PC-3 (cell line): ENCODE results near the gene ATP8A2. TPM values are rescaled to one million over a fixed set of nuclear protein-coding genes. Genes with fewer than 3 reads are reported as not detected.
"Not testable (repeated sequence)": the region's sequence is repeated elsewhere in the genome, so short reads cannot be mapped to it uniquely, and the experiment has no call there.

Experiments used
- ATAC-seq: fragments of 200-7000 bp; cut with Tn5 transposase; 2 replicates; pipeline ENCODE4 v1.9.1; 2020; ENCODE audit warnings: mild to moderate bottlenecking, moderate library complexity
- BruUV-seq: library from RNA; stranded (reverse); fragments of 400-500 nt; replicated peaks from 2 replicates; lab custom pipeline; 2021; lab: Mats Ljungman, UMichigan
- CTCF ChIA-PET: fragments of 300-600 bp; sonication (Branson Sonifier 250); formaldehyde crosslinking; loops from one replicate; lab custom pipeline; 2022; ENCODE audit warnings: antibody characterized with exemption; lab: Charles Lee
- POLR2A ChIA-PET: fragments of 300-600 bp; sonication (Branson Sonifier 250); formaldehyde crosslinking; loops from one replicate; lab custom pipeline; 2022; ENCODE audit warnings: antibody characterized with exemption; ENCODE audit not compliant: unreplicated experiment; lab: Charles Lee
- DNase-seq: peaks from one replicate; pipeline ENCODE4 v3.0.0-alpha.2; 2015
- H2AFZ ChIP-seq: fragments of 300-600 bp; sonication (generic); 2 replicates; pipeline ENCODE4 v1.6.0; 2016; ENCODE audit warnings: antibody characterized with exemption, low read length
- H3F3A ChIP-seq: fragments of 300-600 bp; sonication (generic); one replicate; pipeline ENCODE4 v1.6.0; 2017; ENCODE audit warnings: antibody characterized with exemption, low read length, control low read depth, mild to moderate bottlenecking; ENCODE audit not compliant: unreplicated experiment
- H3K27ac ChIP-seq: fragments of 300-600 bp; sonication (generic); 2 replicates; pipeline ENCODE4 v1.5.1; 2016; ENCODE audit warnings: mild to moderate bottlenecking, low read length
- H3K27me3 ChIP-seq: fragments of 300-600 bp; sonication (generic); 2 replicates; pipeline ENCODE4 v1.6.1; 2016; ENCODE audit warnings: low read length, mixed read lengths
- H3K36me3 ChIP-seq: fragments of 300-600 bp; sonication (generic); 2 replicates; pipeline ENCODE4 v1.6.1; 2016; ENCODE audit warnings: low read depth, mixed run types, low read length, mixed read lengths
- H3K4me1 ChIP-seq: fragments of 300-600 bp; sonication (generic); 2 replicates; pipeline ENCODE4 v1.5.1; 2016; ENCODE audit warnings: low read length; ENCODE audit not compliant: insufficient read depth
- H3K4me2 ChIP-seq: fragments of 300-600 bp; sonication (generic); 2 replicates; pipeline ENCODE4 v1.6.0; 2016; ENCODE audit warnings: low read length
- H3K4me3 ChIP-seq: fragments of 300-600 bp; sonication (generic); 2 replicates; pipeline ENCODE4 v1.5.1; 2016; ENCODE audit warnings: mild to moderate bottlenecking, low read length, mixed read lengths
- H3K79me2 ChIP-seq: fragments of 300-600 bp; sonication (generic); 2 replicates; pipeline ENCODE4 v1.6.1; 2017; ENCODE audit warnings: low read length, mixed read lengths
- H3K9ac ChIP-seq: fragments of 300-600 bp; sonication (generic); 2 replicates; pipeline ENCODE4 v1.6.0; 2016; ENCODE audit warnings: mild to moderate bottlenecking, low read length
- H3K9me2 ChIP-seq: fragments of 300-600 bp; sonication (generic); replicated peaks from 2 replicates; pipeline ENCODE4 v1.6.1; 2016; ENCODE audit warnings: mixed run types, low read length, mixed read lengths
- H3K9me3 ChIP-seq: fragments of 300-600 bp; sonication (generic); 2 replicates; pipeline ENCODE4 v1.6.1; 2016; ENCODE audit warnings: low read length, mixed read lengths
- H4K20me1 ChIP-seq: fragments of 300-600 bp; sonication (generic); 2 replicates; pipeline ENCODE4 v1.6.1; 2016; ENCODE audit warnings: low read length, mixed read lengths
- EZH2 ChIP-seq: fragments of 300-600 bp; sonication (generic); IDR thresholded peaks from one replicate; pipeline ENCODE4 v1.6.1; 2017; ENCODE audit warnings: antibody characterized with exemption, mild to moderate bottlenecking, low read length; ENCODE audit not compliant: unreplicated experiment
- EZH2phosphoT487 ChIP-seq: fragments of 300-600 bp; sonication (generic); IDR thresholded peaks from 2 replicates; pipeline ENCODE4 v1.6.1; 2018; ENCODE audit warnings: mild to moderate bottlenecking, antibody characterized with exemption, low read length, borderline replicate concordance
- intact Hi-C: fragments of 100-400 bp; cut with micrococcal nuclease; formaldehyde crosslinking; loops from 2 replicates; pipeline ENCODE4 v1.9.0; 2023
- total RNA-seq: library from RNA; depleted of rRNA; stranded (reverse); fragments of >200 nt; gene quantifications from 2 replicates; pipeline ENCODE4 v1.2.3, GENCODE V29; 2014
- TF ChIP-seq, protein P1 (sequence below): fragments of 300-600 bp; sonication (generic); conservative IDR thresholded peaks from 2 replicates; pipeline ENCODE4 v1.5.1; 2017; ENCODE audit warnings: antibody characterized with exemption, low read depth, mild to moderate bottlenecking, low read length

Gene ATP8A2
- total RNA-seq, 1 experiment from 2014 or later: 0.04 TPM

DNA sequence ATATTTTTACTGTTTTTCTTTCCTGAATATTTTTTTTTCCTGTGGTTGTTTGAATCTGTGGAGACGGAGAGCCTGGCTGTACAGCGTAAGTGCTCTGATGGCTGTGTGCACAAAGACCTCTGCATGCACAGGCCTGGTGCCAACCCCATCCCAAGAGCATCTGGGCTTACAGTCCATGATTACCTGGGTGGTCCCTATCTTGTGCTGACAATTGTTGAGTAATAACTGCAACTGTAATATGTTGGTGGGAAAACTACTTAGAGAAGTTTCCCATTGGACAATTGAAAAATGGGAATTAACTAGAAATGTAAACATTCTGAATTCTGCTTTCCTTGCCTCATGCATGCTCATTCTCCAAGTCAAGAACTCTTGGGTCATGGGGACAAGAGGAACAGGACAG lies 411.3 kb downstream of the ATP8A2 start:
- BruUV-seq: no TSS peak

DNA sequence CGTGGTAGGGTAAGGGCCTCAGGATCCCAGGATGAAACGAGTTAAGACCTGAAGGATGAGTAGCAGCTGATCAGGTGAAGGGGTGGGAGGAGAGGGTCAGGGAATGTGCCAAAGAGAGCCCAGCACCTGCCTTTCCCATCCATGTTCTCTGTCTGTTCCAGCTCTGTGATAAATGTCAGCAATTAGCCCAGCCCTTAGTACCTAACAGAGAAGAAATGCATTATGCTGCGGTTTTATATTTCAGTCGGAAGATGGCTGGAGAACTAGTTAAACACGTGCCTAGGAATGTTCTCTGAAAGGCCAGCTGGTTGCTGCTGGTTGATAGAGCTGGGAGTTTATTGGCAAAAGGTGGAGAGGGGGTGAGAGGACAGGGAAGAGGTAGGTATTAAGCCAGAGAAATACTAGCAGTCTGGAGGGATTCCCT lies 411.8 kb downstream of the ATP8A2 start:
- Histone ChIP-seq H2AFZ (no peak overlapping the region), H3K9me3 (no peaks in the 10 kb centered on the region), H3F3A (no peaks in the 10 kb centered on the region), H3K4me3 (no peak overlapping the region), H3K27me3 (no peaks in the 10 kb centered on the region), H3K4me1 (no peaks in the 10 kb centered on the region), H3K36me3 (no peaks in the 10 kb centered on the region), H3K79me2 (no peaks in the 10 kb centered on the region), H3K27ac (no peak overlapping the region), H3K9ac (no peak overlapping the region), H3K9me2 (no peaks in the 10 kb centered on the region), H4K20me1 (no peaks in the 10 kb centered on the region), H3K4me2 (no peak overlapping the region)
- intact Hi-C loops: no loop called here
- ATAC-seq (no peak), DNase-seq (no peak)
- POLR2A ChIA-PET: no interaction called here
- BruUV-seq: no TSS peak
- CTCF ChIA-PET: no interaction called here
- no peak for TF ChIP-seq EZH2phosphoT487
- TF ChIP-seq EZH2: no peak
- TF ChIP-seq, protein P1, sequence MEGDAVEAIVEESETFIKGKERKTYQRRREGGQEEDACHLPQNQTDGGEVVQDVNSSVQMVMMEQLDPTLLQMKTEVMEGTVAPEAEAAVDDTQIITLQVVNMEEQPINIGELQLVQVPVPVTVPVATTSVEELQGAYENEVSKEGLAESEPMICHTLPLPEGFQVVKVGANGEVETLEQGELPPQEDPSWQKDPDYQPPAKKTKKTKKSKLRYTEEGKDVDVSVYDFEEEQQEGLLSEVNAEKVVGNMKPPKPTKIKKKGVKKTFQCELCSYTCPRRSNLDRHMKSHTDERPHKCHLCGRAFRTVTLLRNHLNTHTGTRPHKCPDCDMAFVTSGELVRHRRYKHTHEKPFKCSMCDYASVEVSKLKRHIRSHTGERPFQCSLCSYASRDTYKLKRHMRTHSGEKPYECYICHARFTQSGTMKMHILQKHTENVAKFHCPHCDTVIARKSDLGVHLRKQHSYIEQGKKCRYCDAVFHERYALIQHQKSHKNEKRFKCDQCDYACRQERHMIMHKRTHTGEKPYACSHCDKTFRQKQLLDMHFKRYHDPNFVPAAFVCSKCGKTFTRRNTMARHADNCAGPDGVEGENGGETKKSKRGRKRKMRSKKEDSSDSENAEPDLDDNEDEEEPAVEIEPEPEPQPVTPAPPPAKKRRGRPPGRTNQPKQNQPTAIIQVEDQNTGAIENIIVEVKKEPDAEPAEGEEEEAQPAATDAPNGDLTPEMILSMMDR: no peak

More for the DNA sequence above, 411.3 kb downstream of the ATP8A2 start:
- Histone ChIP-seq H3K27me3 (no peaks in the 10 kb centered on the region), H4K20me1 (no peaks in the 10 kb centered on the region), H3K9me2 (no peaks in the 10 kb centered on the region), H3K4me1 (no peaks in the 10 kb centered on the region), H3F3A (no peaks in the 10 kb centered on the region), H3K4me3 (no peak overlapping the region), H3K9ac (no peak overlapping the region), H3K4me2 (no peak overlapping the region), H3K9me3 (no peaks in the 10 kb centered on the region), H3K79me2 (no peaks in the 10 kb centered on the region), H3K27ac (no peak overlapping the region), H3K36me3 (no peaks in the 10 kb centered on the region), H2AFZ (no peak overlapping the region)
- intact Hi-C loops: no loop called here
- ChIA-PET POLR2A (no interaction called here), CTCF (no interaction called here)
- TF ChIP-seq EZH2 (no peak), EZH2phosphoT487 (no peak)
- TF ChIP-seq, protein P1: no peak
- ATAC-seq (no peak), DNase-seq (no peak)

DNA sequence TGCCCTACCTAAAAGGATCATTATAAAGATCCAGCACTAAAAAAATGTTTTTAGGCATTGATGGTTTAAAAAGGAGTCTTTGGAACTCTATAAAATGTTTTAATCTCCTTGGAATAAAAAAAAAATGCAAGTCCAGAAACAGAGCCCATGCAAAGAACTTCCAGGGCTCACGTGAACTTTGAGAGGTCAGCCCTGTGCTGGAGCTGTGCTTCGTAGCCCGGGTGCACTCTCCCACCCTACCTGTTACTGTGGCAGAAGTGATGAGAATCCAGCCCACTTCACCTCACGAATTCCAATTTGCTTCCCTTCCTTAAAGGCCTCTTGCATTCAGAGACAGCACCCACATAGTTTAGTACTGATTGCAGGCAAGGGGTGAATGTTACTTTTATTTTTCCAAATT lies 412.3 kb downstream of the ATP8A2 start:
- no peak overlapping the region for H3K4me2 ChIP-seq
- CTCF ChIA-PET: no interaction called here
- no peak for ATAC-seq
- DNase-seq: no peak
- intact Hi-C loops: no loop called here
- no peaks in the 10 kb centered on the region for H3K9me2 ChIP-seq
- no peaks in the 10 kb centered on the region for H4K20me1 ChIP-seq
- no peak overlapping the region for H2AFZ ChIP-seq
- no peaks in the 10 kb centered on the region for H3K36me3 ChIP-seq
- no peaks in the 10 kb centered on the region for H3K79me2 ChIP-seq
- no TSS peak for BruUV-seq
- H3K9ac ChIP-seq: no peak overlapping the region
- H3K4me1 ChIP-seq: no peaks in the 10 kb centered on the region
- H3K4me3 ChIP-seq: no peak overlapping the region
- POLR2A ChIA-PET: no interaction called here
- no peak overlapping the region for H3K27ac ChIP-seq
- H3K9me3 ChIP-seq: no peaks in the 10 kb centered on the region
- no peaks in the 10 kb centered on the region for H3K27me3 ChIP-seq
- H3F3A ChIP-seq: no peaks in the 10 kb centered on the region
- TF ChIP-seq EZH2phosphoT487 (no peak), EZH2 (no peak)
- TF ChIP-seq, protein P1: no peak

DNA sequence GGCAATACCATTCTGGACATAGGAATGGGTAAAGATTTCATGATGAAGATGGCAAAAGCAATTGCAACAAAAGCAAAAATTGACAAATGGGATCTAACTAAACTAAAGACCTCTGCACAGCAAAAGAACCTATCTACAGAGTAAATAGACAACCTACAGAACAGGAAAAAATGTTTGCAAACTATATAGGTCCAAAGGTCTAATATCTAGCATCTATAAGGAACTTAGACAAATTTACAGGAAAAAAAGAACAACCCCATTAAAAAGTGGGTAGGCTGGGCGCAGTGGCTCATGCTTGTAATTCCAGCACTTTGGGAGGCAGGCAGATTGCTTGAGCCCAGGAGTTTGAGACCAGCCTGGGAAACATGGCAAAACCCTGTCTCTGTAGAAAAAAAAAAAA lies 418.4 kb downstream of the ATP8A2 start:
- H4K20me1 ChIP-seq, H3K9me2 ChIP-seq, H3K4me2 ChIP-seq, CTCF ChIA-PET, H2AFZ ChIP-seq, H3F3A ChIP-seq, H3K9me3 ChIP-seq, BruUV-seq, H3K27me3 ChIP-seq, H3K4me3 ChIP-seq, ATAC-seq, H3K36me3 ChIP-seq, H3K79me2 ChIP-seq, POLR2A ChIA-PET, intact Hi-C loops, DNase-seq, H3K27ac ChIP-seq, H3K4me1 ChIP-seq, H3K9ac ChIP-seq: not testable (repeated sequence)
